NB4 (cell line): ENCODE data around the gene MSI2.

Experiments
- MYC ChIP-seq: IDR thresholded peaks from 2 replicates; pipeline ENCODE4 v1.6.1; 2011; ENCODE audit warnings: low read depth, low read length
- POLR2A ChIP-seq: IDR thresholded peaks from 2 replicates; pipeline ENCODE4 v1.6.1; 2011; ENCODE audit warnings: mild to moderate bottlenecking; ENCODE audit not compliant: insufficient read length; ENCODE audit errors: extremely low read depth
- TF ChIP-seq, protein P1 (sequence below): IDR thresholded peaks from one replicate; pipeline ENCODE4 v1.5.1; 2012; ENCODE audit warnings: low read depth, low read length
- TF ChIP-seq, protein P2 (sequence below): IDR thresholded peaks from 2 replicates; pipeline ENCODE4 v1.6.1; 2011; ENCODE audit warnings: low read depth, low read length

DNA sequence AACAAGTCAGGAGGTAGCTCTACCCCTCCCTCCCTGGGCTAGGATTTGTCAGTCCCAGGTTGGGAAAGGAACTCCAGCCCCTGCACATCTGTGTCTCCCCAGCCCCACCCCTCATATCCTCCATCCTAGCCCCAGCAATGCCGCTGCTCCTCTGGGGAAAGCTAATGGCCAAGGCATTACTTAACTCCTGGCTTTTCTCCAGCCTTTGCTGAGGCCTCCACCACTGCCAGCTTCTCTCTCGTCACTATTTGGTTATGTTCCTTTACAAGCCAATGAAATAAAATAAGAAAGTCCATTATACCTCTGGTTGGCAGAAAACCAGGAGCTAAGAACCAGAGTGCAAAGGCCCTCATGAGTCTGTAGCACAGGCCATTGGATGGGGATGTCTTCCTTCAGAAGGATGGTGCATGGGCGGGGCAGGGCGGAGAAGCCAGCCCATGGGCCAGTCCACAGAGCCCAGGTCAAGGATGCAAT lies 317.8 kb downstream of the MSI2 start:
- TF ChIP-seq, protein P1, sequence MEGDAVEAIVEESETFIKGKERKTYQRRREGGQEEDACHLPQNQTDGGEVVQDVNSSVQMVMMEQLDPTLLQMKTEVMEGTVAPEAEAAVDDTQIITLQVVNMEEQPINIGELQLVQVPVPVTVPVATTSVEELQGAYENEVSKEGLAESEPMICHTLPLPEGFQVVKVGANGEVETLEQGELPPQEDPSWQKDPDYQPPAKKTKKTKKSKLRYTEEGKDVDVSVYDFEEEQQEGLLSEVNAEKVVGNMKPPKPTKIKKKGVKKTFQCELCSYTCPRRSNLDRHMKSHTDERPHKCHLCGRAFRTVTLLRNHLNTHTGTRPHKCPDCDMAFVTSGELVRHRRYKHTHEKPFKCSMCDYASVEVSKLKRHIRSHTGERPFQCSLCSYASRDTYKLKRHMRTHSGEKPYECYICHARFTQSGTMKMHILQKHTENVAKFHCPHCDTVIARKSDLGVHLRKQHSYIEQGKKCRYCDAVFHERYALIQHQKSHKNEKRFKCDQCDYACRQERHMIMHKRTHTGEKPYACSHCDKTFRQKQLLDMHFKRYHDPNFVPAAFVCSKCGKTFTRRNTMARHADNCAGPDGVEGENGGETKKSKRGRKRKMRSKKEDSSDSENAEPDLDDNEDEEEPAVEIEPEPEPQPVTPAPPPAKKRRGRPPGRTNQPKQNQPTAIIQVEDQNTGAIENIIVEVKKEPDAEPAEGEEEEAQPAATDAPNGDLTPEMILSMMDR, result no peak
- no peak for TF ChIP-seq POLR2A
- no peak for TF ChIP-seq MYC
- TF ChIP-seq, protein P2, sequence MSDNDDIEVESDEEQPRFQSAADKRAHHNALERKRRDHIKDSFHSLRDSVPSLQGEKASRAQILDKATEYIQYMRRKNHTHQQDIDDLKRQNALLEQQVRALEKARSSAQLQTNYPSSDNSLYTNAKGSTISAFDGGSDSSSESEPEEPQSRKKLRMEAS, result no peak
